Activated T-cell treated with anti-CD3 and anti-CD28 coated beads, Interleukin-2, amount 50 U/mL, for 48 hours (primary cell): ENCODE data around the gene SLC24A3.

ENCODE experiments used
- DNase-seq, 2 experiments: peaks; one replicate each; pipeline ENCODE4 v3.0.0-alpha.2; 2020

SLC24A3 gene

GRCh38 chr20:19272976-19273654 lies 60.7 kb downstream of the SLC24A3 start:
- no peak for DNase-seq

- DNase-seq = no peak
These were observed 61.6 kb downstream of the SLC24A3 start for GRCh38 chr20:19274001-19274400.

- DNase-seq = no peak
These were observed 62.1 kb downstream of the SLC24A3 start for GRCh38 chr20:19274412-19275015.

DNA sequence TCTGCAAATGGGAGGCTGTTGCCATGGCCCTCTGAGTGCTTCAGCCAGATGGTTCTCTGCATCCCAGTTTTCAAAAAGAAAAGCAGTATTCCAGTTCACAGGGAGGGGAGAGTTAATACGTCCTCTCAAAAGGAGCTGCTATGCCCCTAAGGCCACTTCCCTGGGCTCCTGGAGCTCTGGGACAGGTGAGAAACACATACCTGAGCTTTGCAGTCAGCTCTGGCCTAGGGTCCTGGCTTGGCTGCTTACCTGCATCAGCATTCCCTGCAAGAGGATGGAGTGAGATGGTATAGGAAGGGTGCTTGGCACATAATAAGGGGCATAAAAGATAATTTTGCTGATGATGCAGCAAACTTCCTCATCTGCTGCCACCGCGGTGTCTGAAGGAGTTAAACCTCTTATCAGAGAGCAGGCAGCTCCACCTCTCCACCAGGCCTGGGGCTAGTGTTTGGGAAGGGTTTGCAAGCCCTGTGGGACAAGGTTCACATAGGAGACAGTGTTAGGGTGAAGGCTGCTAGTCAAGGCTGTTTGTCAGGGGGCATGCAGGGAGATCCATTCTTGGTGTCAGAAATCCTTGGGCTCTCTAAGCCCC lies 62.7 kb downstream of the SLC24A3 start:
- no peak for DNase-seq

DNA sequence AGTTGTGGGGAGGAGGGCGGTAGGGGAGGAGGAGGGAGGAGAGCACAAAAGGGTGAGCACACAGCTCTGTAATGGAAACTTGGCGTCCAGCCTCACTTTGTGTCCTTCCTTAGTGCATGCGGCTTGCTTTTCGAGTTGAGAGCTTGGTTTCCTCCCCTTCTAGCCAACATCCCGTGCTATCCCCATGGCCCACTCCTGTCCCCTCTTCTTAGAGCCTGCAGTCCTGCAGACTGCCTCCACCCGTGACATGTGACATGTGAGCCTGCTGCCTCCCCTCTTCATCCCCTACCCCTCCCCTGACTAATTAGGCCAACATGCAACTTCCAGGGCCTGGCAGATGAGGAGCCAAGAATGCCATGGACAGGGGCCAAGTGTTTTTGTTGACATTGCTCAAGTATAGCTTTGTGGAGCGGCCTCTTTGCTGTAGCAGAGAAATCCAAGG lies 63.2 kb downstream of the SLC24A3 start:
- DNase-seq = no peak

DNA sequence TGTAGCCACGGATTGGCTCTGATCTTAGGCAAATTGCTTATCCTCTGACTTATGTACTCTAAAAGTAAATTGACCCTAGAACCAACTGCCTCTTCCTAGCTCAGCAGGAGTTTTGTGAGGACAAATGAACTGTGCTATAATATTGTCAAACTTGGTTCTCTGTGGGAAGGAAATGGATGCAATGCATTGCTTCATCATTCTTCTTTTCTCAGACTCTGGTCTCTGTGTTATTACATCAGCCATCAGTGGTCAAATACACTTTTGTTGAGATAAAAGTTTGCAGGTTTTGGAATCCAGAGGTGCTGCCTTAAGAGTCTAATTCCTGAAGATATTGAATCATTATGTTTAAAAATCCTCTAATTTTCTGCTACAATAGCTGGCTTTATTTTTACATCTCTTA lies 64.9 kb downstream of the SLC24A3 start:
- DNase-seq = no peak

GRCh38 chr20:19283490-19284025 lies 71.1 kb downstream of the SLC24A3 start:
- DNase-seq = no peak

DNA sequence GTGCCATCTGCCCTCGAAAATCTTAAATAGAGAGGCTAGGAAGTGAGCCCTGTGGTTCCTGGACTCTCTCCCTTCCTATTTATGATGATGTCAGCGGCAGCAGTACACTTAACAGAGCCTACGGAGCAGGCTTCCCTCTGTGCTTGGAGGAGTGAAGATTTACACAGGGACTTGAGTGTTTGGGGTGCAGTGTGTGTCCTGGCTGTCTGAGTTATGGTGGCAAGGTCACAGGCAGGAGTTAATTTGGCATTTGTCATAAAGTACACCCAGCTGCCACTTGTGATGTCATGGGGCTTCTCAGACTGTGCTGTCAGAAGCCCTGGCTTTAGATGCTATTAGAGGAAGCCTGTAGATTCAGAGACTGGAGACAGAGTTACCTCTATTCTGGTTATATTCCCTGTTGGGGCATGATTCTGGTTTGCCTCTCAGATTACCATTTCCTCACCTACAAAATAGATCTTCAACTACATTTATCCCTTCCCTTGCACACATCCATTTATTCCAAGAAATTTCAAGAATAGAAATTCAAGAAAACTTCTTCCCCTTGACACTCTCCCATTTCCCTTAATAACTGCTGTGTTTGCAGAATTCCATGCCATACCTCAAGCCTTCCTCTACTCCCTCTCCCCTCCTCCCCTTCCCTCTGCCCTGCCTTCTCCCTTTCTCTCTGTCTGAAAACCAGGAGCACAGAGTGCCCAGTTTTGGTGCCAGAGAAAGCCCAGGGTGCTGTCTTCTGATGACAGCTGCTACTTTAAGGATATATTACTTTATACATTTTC lies 72.1 kb downstream of the SLC24A3 start:
- DNase-seq = no peak

GRCh38 chr20:19285436-19285835 lies 73.0 kb downstream of the SLC24A3 start:
- DNase-seq = no peak

DNA sequence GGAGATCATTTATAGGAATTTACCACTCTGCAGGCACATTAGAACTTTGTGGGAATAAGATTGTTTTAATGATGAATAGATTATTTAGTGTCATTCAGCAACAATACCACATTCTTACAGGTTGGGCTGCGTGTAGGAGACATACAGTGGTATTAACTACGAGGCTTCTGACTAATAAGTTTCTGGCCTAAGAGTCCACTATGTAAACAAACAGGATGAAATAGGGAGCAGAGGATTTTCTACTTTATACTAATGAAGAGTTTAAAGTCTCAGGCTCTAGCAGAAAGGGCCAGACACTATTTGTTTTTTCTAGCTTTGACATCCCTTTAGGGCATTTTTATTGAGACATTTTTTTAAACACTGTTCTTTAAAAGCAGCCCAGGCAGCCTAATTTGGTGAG lies 75.6 kb downstream of the SLC24A3 start:
- DNase-seq = no peak

DNA sequence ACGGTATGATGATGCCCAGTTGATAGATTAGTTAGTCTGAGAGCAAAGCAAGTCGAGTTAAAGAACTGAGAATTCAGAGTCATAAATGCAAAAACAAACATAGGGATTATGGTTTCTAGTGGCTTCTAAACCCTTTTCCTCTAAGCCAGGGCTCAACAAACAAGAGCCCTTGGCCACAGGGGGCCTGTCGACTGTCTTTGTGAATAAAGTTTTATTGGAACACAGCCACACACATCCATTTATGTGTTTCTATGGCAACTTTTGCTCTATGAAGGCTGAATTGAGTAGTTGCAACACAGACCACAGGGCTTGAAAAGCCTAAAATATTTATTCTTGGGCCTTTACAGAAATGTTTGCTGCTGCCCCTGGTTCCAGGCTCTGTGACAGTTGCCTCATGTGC lies 76.2 kb downstream of the SLC24A3 start:
- DNase-seq = no peak

- no peak for DNase-seq
These were observed 77.0 kb downstream of the SLC24A3 start for GRCh38 chr20:19289451-19289850.

- DNase-seq = no peak
These were observed 78.8 kb downstream of the SLC24A3 start for GRCh38 chr20:19291024-19291817.

DNA sequence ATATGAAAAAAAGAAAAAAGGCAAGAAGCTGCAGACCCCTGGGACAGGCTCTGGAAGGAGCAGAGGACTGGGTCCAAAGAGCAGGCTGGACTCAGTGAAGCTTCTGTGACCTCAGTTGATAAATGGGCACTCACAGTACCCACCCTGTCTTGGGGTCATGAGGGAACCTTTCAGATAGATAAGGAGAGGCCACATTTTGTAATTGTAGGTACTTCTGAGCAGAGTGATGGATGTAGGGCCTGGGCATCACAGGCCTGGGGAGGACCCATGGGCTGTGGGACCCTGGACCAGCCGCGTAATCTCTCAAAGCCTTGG lies 79.3 kb downstream of the SLC24A3 start:
- no peak for DNase-seq

- no peak for DNase-seq
These were observed 79.8 kb downstream of the SLC24A3 start for GRCh38 chr20:19292254-19292653.

DNA sequence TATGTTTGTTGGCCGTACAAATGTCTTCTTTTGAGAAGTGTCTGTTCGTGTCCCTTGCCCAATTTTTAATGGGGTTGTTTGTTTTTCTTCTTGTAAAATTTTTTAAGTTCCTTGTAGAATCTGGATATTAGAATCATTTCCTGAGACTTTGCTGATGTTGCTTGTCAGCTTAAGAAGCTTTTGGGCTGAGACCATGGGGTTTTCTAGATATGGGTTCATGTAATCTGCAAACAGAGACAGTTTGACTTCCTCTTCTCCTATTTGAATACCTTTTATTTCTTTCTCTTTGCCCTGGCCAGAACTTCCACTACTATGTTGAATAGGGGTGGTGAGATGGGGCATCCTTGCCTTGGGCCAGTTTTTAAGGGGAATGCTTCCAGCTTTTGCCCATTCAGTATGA lies 82.6 kb downstream of the SLC24A3 start:
- no peak for DNase-seq

- no peak for DNase-seq
These were observed 86.2 kb downstream of the SLC24A3 start for GRCh38 chr20:19298652-19299051.

GRCh38 chr20:19300395-19300794 lies 88.0 kb downstream of the SLC24A3 start:
- DNase-seq = no peak

GRCh38 chr20:19301142-19301541 lies 88.7 kb downstream of the SLC24A3 start:
- no peak for DNase-seq

- no peak for DNase-seq
These were observed 89.4 kb downstream of the SLC24A3 start for GRCh38 chr20:19301843-19302242.

DNA sequence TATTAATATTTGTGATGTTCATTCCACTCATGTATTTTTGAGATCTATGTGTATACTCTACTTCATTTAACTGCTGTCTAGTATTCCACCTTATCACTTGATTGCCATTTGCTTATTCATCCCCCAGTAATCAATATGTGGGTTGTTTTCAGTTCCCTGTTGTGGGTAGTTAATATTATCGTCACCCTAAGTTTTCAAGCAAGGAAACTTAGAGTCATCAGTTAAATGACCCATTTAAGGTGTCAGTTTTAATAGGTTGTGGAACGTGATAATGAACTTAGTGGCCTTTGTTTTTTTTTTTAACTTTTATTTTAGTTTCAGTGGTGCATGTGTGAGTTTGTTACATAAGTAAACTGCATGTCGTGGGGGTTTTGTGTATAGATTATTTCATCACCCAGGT lies 90.3 kb downstream of the SLC24A3 start:
- no peak for DNase-seq

DNA sequence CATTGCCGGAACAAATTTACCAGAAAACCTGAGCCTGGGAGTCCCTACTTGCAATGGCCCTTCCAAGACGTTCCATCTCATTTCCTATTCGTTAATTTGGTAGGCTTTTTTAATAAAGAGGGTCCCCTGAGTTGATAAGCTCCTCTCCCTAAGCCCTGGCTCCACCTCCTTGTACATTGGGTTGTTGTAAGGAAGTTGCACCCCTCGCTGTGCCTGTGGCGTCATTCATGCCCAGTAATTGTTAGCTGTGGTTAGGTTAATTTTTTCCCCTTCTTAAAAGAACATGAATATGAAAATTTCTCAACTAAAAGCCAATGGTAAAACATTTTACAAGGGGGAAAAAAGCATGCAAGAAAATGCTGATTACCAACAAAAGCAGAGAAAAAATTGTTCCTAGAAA lies 91.9 kb downstream of the SLC24A3 start:
- no peak for DNase-seq
